VCaP (cell line): Measurements from ENCODE around the gene EVC.

Source experiments
- H3K27ac ChIP-seq: fragments of 450-650 bp; 2 replicates; pipeline ENCODE4 v1.5.1; 2017
- CTCF ChIP-seq: fragments of 450-650 bp; conservative IDR thresholded peaks from 2 replicates; pipeline ENCODE4 v1.5.1; 2017; ENCODE audit warnings: mild to moderate bottlenecking, moderate library complexity

The EVC gene

GRCh38 chr4:5789141-5789540, 78.1 kb downstream of the EVC start:
- TF ChIP-seq CTCF: no peak
- no peak overlapping the region for H3K27ac ChIP-seq

- peak; percentile 49 for TF ChIP-seq CTCF
- no peak overlapping the region for H3K27ac ChIP-seq
Observed at GRCh38 chr4:5790546-5790857, 79.5 kb downstream of the EVC start.

GRCh38 chr4:5791654-5792053, 80.7 kb downstream of the EVC start:
- TF ChIP-seq CTCF: no peak
- no peak overlapping the region for H3K27ac ChIP-seq

- no peak overlapping the region for H3K27ac ChIP-seq
- TF ChIP-seq CTCF: no peak
Observed at GRCh38 chr4:5793514-5793913, 82.5 kb downstream of the EVC start.

- H3K27ac ChIP-seq: no peak overlapping the region
- no peak for TF ChIP-seq CTCF
Observed at GRCh38 chr4:5795580-5795979, 84.6 kb downstream of the EVC start.

GRCh38 chr4:5796976-5797375, 86.0 kb downstream of the EVC start:
- no peak for TF ChIP-seq CTCF
- H3K27ac ChIP-seq: no peak overlapping the region

- TF ChIP-seq CTCF: no peak
- no peak overlapping the region for H3K27ac ChIP-seq
Observed at GRCh38 chr4:5797866-5798265, 86.9 kb downstream of the EVC start.

GRCh38 chr4:5798462-5798861, 87.5 kb downstream of the EVC start:
- H3K27ac ChIP-seq: no peak overlapping the region
- TF ChIP-seq CTCF: no peak
